GM19463 (cell line): Measurements from ENCODE around the gene MMAA.
A peak's percentile ranks its signal among the peaks of the same experiment; 100 is the strongest.

Experiments
- ATAC-seq: cut with Tn5 transposase; IDR thresholded peaks from one replicate; pipeline ENCODE4 v1.9.1; 2021; ENCODE audit warnings: mild to moderate bottlenecking, moderate library complexity; ENCODE audit not compliant: unreplicated experiment

Gene MMAA

DNA sequence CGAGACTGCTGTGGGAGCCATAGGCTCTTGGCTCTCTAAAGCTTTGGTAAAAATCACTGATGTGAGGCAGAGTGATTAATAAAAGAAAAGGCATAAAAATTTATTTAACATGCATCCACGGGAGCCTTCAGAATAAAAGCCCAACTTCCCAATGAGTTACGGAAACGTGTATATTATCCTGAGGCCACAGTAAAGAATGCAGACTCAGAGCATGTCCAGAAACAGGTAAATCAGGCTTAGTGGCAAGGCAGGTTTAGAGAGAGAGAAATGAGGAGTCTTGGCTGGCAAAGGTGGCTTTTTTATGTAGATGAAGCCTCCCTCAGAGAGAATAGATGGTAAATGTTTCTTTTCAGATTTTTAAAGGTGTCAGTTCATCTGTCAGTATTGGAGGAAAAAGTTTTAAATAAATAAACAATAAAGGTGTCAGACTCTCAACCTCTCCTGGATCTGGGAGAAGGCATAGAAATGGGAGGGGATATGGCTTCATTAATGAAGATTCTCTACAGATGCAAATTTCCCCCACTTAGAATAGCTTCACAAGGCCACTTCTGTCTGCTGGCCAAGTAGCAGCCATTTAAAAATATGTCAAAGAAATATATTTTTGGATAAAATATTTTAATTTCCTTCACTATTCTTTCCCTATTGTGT, 84.8 kb downstream of the MMAA start:
- no peak for ATAC-seq

DNA sequence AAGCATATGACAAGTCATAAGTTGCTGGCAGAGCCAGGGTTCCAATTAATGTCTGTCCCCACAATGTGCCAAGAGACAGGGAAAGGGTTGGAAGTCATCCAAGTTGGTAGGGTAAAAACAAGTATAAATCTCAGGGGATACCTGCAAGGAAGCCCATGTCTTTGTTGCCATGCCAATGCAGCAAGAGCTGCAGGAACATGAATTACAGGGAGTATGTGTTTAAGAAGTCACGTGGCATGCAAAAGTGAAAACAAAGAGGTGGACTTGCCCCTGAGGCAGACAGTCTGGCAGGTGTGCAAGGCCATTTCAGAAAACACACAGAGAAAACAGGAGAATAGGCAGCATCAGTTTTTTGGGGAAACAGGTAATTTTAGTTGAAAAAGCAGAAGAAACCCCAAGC, 90.2 kb downstream of the MMAA start:
- peak; percentile 27 for ATAC-seq
